Naive thymus-derived CD4-positive, alpha-beta T cell (primary cell): ENCODE data around the gene SNX3. TPM values are rescaled to one million over a fixed set of nuclear protein-coding genes. Genes with fewer than 3 reads are reported as not detected.
A peak's percentile ranks its signal among the peaks of the same experiment; 100 is the strongest.
"Not testable (repeated sequence)": the region's sequence is repeated elsewhere in the genome, so short reads cannot be mapped to it uniquely, and the experiment has no call there.

Experiments used
- ATAC-seq: fragments of 150-1000 bp; cut with Tn5 transposase; 2 replicates; pipeline ENCODE4 v1.10.0; 2021; ENCODE audit warnings: mild to moderate bottlenecking, moderate library complexity
- CTCF ChIA-PET: fragments of 350-600 bp; sonication (Branson Sonifier 250); formaldehyde crosslinking; loops from one replicate; lab custom pipeline; 2021; ENCODE audit warnings: antibody characterized with exemption; lab: Charles Lee
- POLR2A ChIA-PET: fragments of 350-600 bp; sonication (Branson Sonifier 250); formaldehyde crosslinking; loops from one replicate; lab custom pipeline; 2021; ENCODE audit warnings: antibody characterized with exemption, inconsistent platforms; lab: Charles Lee
- DNase-seq, 9 donors: peaks; one replicate each; pipeline versions ENCODE4 v3.0.0 to v3.0.0-alpha.2; 2020 to 2022; ENCODE audit warnings: mixed read lengths in 1 of 9
- H3K27ac ChIP-seq: one replicate; pipeline ENCODE4 v1.7.0; 2013; ENCODE audit warnings: mild to moderate bottlenecking, low read depth, low read length, moderate library complexity
- H3K27me3 ChIP-seq, 2 donors: one replicate each; pipeline ENCODE4 v1.7.0; 2013; ENCODE audit warnings: low read length in 2 of 2, mild to moderate bottlenecking in 2 of 2, moderate library complexity in 2 of 2; ENCODE audit not compliant: control insufficient read depth in 2 of 2, insufficient read depth in 2 of 2
- H3K36me3 ChIP-seq, 3 experiments: 1 replicate in 2 of 3; 2 replicates in 1 of 3; pipeline ENCODE4 v1.7.0; 2013; ENCODE audit warnings: low read length in 3 of 3, mild to moderate bottlenecking in 3 of 3, moderate library complexity in 1 of 3; ENCODE audit not compliant: insufficient read depth in 3 of 3, control insufficient read depth in 2 of 3
- H3K4me1 ChIP-seq, 2 donors: one replicate each; pipeline ENCODE4 v1.7.0; 2013; ENCODE audit warnings: low read length in 2 of 2, mild to moderate bottlenecking in 2 of 2, moderate library complexity in 1 of 2; ENCODE audit not compliant: control insufficient read depth in 2 of 2, insufficient read depth in 2 of 2
- H3K4me3 ChIP-seq: 2 replicates; pipeline ENCODE4 v1.7.0; 2013; ENCODE audit warnings: mild to moderate bottlenecking, low read length
- H3K9me3 ChIP-seq, 3 experiments: 1 replicate in 2 of 3; 2 replicates in 1 of 3; pipeline ENCODE4 v1.7.0; 2013; ENCODE audit warnings: low read length in 3 of 3; ENCODE audit not compliant: control insufficient read depth in 2 of 3
- H3K27ac Mint-ChIP-seq, 9 donors: one replicate each; pipeline ENCODE4 v1.8.0; 2020 to 2022; ENCODE audit warnings: mixed read lengths in 9 of 9, mild to moderate bottlenecking in 8 of 9, moderate library complexity in 5 of 9, inconsistent platforms in 2 of 9
- H3K27me3 Mint-ChIP-seq, 5 donors: one replicate each; pipeline ENCODE4 v1.8.0; 2021 to 2022; ENCODE audit warnings: mixed read lengths in 5 of 5, mild to moderate bottlenecking in 1 of 5
- H3K36me3 Mint-ChIP-seq, 5 donors: one replicate each; pipeline ENCODE4 v1.8.0; 2020 to 2022; ENCODE audit warnings: mixed read lengths in 5 of 5, mild to moderate bottlenecking in 3 of 5, inconsistent platforms in 1 of 5
- H3K4me1 Mint-ChIP-seq, 7 donors: one replicate each; pipeline ENCODE4 v1.8.0; 2020 to 2022; ENCODE audit warnings: mixed read lengths in 7 of 7, mild to moderate bottlenecking in 3 of 7, inconsistent platforms in 1 of 7
- H3K4me3 Mint-ChIP-seq, 10 donors: one replicate each; pipeline ENCODE4 v1.8.0; 2020 to 2022; ENCODE audit warnings: mild to moderate bottlenecking in 10 of 10, mixed read lengths in 10 of 10, moderate library complexity in 6 of 10, inconsistent platforms in 2 of 10
- H3K9me3 Mint-ChIP-seq, 11 donors: one replicate each; pipeline ENCODE4 v1.8.0; 2020 to 2022; ENCODE audit warnings: mixed read lengths in 11 of 11, mild to moderate bottlenecking in 4 of 11, inconsistent platforms in 1 of 11, moderate library complexity in 1 of 11
- intact Hi-C, 2 donors: fragments of 100-400 bp; cut with micrococcal nuclease; formaldehyde crosslinking; loops; one replicate each; pipeline ENCODE4 v1.15.1; 2023
- polyA plus RNA-seq, 2 donors: library from polyadenylated mRNA; unstranded; fragments of 300-500 nt; fragmentation: Illumina TruSeq; gene quantifications; one replicate each; pipeline ENCODE4 v1.2.3, GENCODE V29; 2021
- total RNA-seq, 6 experiments: library from RNA in 5 of 6; stranded (reverse) in 5 of 6; gene quantifications; 1 replicate in 5 of 6; 2 replicates in 1 of 6; pipeline ENCODE4 v1.2.3 and lab custom pipeline; 2021 to 2026

The SNX3 gene
- total and polyA plus RNA-seq, 7 experiments from 2014 or later = 42.5 to 216 (median 71.2) TPM

- ChIA-PET CTCF (interaction anchor here (1.0 to 1.6 kb wide), 2 partner anchors 39 to 41 kb away, joined by 3 read pairs; no protein-coding TSS in a partner anchor), POLR2A (interaction anchor here (0.7 to 4.0 kb wide), 9 partner anchors 14 to 798 kb away, joined by 3 to 41 read pairs (median 3); partner anchors contain the start of genes SCML4 and SNX3)
- Histone ChIP-seq H3K27me3 (no peaks in the 10 kb centered on the region), H3K27ac (peak within 1 kb of the TSS; percentile 88), H3K9me3 (no peaks in the 10 kb centered on the region), H3K4me3 (peak within 1 kb of the TSS; percentile 99), H3K36me3 (peaks cover 0 to 7% (median 0%) of the 10 kb centered on the region in 3 experiments), H3K4me1 (peaks cover 10 to 13% of the 10 kb centered on the region in 2 donors)
- intact Hi-C loops = loop anchor here (1.0 to 10.0 kb wide), 17 partner anchors 34 to 1880 kb away; partner anchors contain the start of genes OSTM1 (in 2 of the 2), SNX3 (in 2 of the 2), AK9 (in 1 of the 2) and ARMC2 (in 1 of the 2)
- peaks cover 11 to 37% (median 26%) of the 10 kb centered on the region in 7 donors for H3K4me1 Mint-ChIP-seq
- peaks cover 0 to 7% (median 3%) of the 10 kb centered on the region in 5 donors for H3K36me3 Mint-ChIP-seq
- H3K27me3 Mint-ChIP-seq = peaks cover 0 to 3% (median 0%) of the 10 kb centered on the region in 5 donors
- H3K9me3 Mint-ChIP-seq = no peaks in the 10 kb centered on the region
- DNase-seq (peak; percentile 81 to 90 (median 88)), ATAC-seq (peak; percentile 96)
- peak within 1 kb of the TSS; percentile 93 to 99 (median 98) for H3K4me3 Mint-ChIP-seq
- H3K27ac Mint-ChIP-seq = peak within 1 kb of the TSS; percentile 95 to 100 (median 99)
Measured at GRCh38 chr6:108294727-108295625, 34.1 kb upstream of the SNX3 start, which contains the start of gene AFG1L. AFG1L (plus strand) TSS chr6:108295054; CDS start chr6:108295080, 26 bp downstream.

GRCh38 chr6:108294297-108294726 lies 33.5 kb upstream of the SNX3 start:
- peak overlapping the region; percentile 99 for H3K4me3 ChIP-seq
- DNase-seq (no peak), ATAC-seq (peak; percentile 60)
- no peaks in the 10 kb centered on the region for H3K9me3 ChIP-seq
- intact Hi-C loops = loop anchor here (1.0 to 10.0 kb wide), 11 partner anchors 33 to 1880 kb away; partner anchors contain the start of genes OSTM1 (in 2 of the 2), SNX3 (in 2 of the 2), ARMC2 (in 1 of the 2) and CEP57L1 (in 1 of the 2)
- no peaks in the 10 kb centered on the region for H3K27me3 ChIP-seq
- Mint-ChIP-seq H3K4me1 (peaks cover 6 to 35% (median 22%) of the 10 kb centered on the region in 7 donors), H3K27me3 (peaks cover 0 to 3% (median 0%) of the 10 kb centered on the region in 5 donors), H3K9me3 (no peaks in the 10 kb centered on the region), H3K36me3 (peaks cover 0 to 7% (median 3%) of the 10 kb centered on the region in 5 donors), H3K27ac (peak overlapping the region; percentile 95 to 100 (median 99)), H3K4me3 (peak overlapping the region; percentile 93 to 99 (median 98))
- CTCF ChIA-PET = interaction anchor here (1.6 kb wide), 1 partner anchor 38 kb away, joined by 3 read pairs; no protein-coding TSS in a partner anchor
- H3K36me3 ChIP-seq = peaks cover 0 to 7% (median 0%) of the 10 kb centered on the region in 3 experiments
- H3K27ac ChIP-seq = peak overlapping the region; percentile 88
- POLR2A ChIA-PET = interaction anchor here (0.8 to 4.0 kb wide), 5 partner anchors 27 to 799 kb away, joined by 3 to 41 read pairs (median 3); partner anchors contain the start of gene SNX3
- peaks cover 10 to 13% of the 10 kb centered on the region in 2 donors for H3K4me1 ChIP-seq

DNA sequence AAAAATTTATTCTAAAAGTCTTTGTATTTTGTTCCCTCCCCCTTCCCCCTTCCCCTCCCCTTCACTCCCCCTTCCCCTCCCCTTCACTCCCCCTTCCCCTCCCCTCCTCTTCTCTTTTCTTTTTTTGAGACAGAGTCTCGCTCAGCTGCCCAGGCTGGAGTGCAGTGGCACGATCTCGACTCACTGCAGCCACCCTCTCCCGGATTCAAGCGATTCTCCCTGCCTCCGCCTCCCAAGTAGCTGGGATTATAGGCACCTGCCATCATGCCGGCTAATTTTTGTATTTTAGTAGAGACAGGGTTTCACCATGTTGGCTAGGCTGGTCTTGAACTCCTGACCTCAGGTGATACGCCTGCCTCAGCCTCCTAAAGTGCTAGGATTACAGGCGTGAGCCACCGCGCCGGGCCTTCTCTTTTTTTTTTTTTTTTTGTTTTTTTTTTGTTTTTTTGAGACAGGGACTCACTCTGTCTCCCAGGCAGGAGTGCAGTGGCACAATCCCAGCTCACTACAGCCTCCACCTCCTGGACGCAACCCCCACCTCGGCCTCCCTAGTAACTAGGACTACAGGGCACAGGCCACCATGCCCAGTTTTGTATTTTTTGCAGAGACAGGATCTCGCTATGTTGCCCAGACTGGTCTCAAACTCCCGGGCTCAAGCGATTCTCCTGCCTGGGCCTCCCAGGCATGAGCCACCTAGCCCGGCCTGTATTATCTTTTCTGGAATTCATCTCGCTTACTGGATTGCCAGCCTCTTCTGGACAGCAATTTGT lies 32.9 kb upstream of the SNX3 start:
- intact Hi-C loops = loop anchor here (1.0 to 10.0 kb wide), 11 partner anchors 32 to 1881 kb away; partner anchors contain the start of genes OSTM1 (in 2 of the 2), SNX3 (in 2 of the 2), ARMC2 (in 1 of the 2) and CEP57L1 (in 1 of the 2)
- no peak for ATAC-seq
- H3K27me3 ChIP-seq = no peaks in the 10 kb centered on the region
- no peak for DNase-seq
- peaks cover 0 to 7% (median 0%) of the 10 kb centered on the region in 3 experiments for H3K36me3 ChIP-seq
- Mint-ChIP-seq H3K4me3 (peak overlapping the region; percentile 93 to 99 (median 98)), H3K4me1 (peaks cover 5 to 32% (median 25%) of the 10 kb centered on the region in 7 donors), H3K27me3 (peaks cover 0 to 3% (median 0%) of the 10 kb centered on the region in 5 donors), H3K36me3 (peaks cover 0 to 7% (median 3%) of the 10 kb centered on the region in 5 donors), H3K27ac (peak overlapping the region; percentile 95 to 100 (median 99)), H3K9me3 (no peaks in the 10 kb centered on the region)
- peaks cover 10 to 13% of the 10 kb centered on the region in 2 donors for H3K4me1 ChIP-seq
- POLR2A ChIA-PET = interaction anchor here (0.9 to 4.0 kb wide), 3 partner anchors 27 to 38 kb away, joined by 3 to 41 read pairs (median 3); partner anchors contain the start of gene SNX3
- CTCF ChIA-PET = no interaction called here
- H3K4me3 ChIP-seq = peak overlapping the region; percentile 99
- peak overlapping the region; percentile 88 for H3K27ac ChIP-seq
- no peaks in the 10 kb centered on the region for H3K9me3 ChIP-seq

GRCh38 chr6:108292561-108292960 lies 31.7 kb upstream of the SNX3 start:
- intact Hi-C loops = loop anchor here (10.0 kb wide), 3 partner anchors 552 to 1882 kb away; partner anchors contain the start of genes ARMC2 (in 1 of the 2) and WASF1 (in 1 of the 2)
- H3K36me3 ChIP-seq, H3K36me3 Mint-ChIP-seq, H3K27me3 ChIP-seq, DNase-seq, H3K27me3 Mint-ChIP-seq, H3K9me3 Mint-ChIP-seq, H3K27ac ChIP-seq, POLR2A ChIA-PET, ATAC-seq, H3K4me3 ChIP-seq, H3K9me3 ChIP-seq, CTCF ChIA-PET: not testable (repeated sequence)
- H3K4me3 Mint-ChIP-seq = peak overlapping the region in 1 of 10 donors; percentile 17
- H3K27ac Mint-ChIP-seq = peak overlapping the region in 3 of 9 donors; percentile 2 to 74 (median 54)
- peaks cover 10 to 13% of the 10 kb centered on the region in 2 donors for H3K4me1 ChIP-seq
- H3K4me1 Mint-ChIP-seq = peaks cover 5 to 29% (median 24%) of the 10 kb centered on the region in 7 donors

DNA sequence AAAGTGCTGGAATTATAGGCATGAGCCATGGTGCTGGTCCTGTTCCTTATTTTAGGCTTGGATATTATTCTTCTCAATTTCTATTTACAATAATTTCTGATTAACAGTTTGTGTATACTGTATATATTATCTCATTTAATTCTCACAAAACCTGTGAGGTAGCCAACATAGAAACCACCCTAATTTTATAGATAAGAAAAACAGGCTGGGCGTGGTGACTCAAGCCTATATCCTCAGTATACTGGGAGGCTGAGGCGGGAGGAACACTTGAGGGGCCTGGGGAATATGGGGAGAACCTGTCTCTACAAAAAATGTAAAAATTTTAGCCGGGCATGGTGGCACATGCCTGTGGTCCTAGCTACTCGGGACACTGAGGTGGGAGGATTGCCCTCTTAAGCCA lies 30.3 kb upstream of the SNX3 start:
- POLR2A ChIA-PET = no interaction called here

More for the DNA sequence above, 30.3 kb upstream of the SNX3 start:
- H3K9me3 ChIP-seq = no peaks in the 10 kb centered on the region
- ATAC-seq (no peak), DNase-seq (no peak)
- H3K27ac ChIP-seq = no peak overlapping the region
- H3K36me3 Mint-ChIP-seq = peaks cover 0 to 7% (median 0%) of the 10 kb centered on the region in 5 donors
- peaks cover 5 to 40% (median 21%) of the 10 kb centered on the region in 7 donors for H3K4me1 Mint-ChIP-seq
- no peak overlapping the region for H3K4me3 Mint-ChIP-seq
- no peak overlapping the region for H3K4me3 ChIP-seq
- no peaks in the 10 kb centered on the region for H3K27me3 ChIP-seq
- intact Hi-C loops = loop anchor here (10.0 kb wide), 3 partner anchors 554 to 1884 kb away; partner anchors contain the start of genes ARMC2 (in 1 of the 2) and WASF1 (in 1 of the 2)
- peaks cover 0 to 5% (median 0%) of the 10 kb centered on the region in 5 donors for H3K27me3 Mint-ChIP-seq
- peaks cover 10 to 13% of the 10 kb centered on the region in 2 donors for H3K4me1 ChIP-seq
- no peaks in the 10 kb centered on the region for H3K9me3 Mint-ChIP-seq
- CTCF ChIA-PET = no interaction called here
- no peak overlapping the region for H3K27ac Mint-ChIP-seq
- peaks cover 0 to 7% (median 0%) of the 10 kb centered on the region in 3 experiments for H3K36me3 ChIP-seq
